DOHH2 (cell line): ENCODE results near the gene IFIT2.

Experiments
- H3F3A ChIP-seq: fragments of 200-600 bp; sonication (generic), shearing (Covaris generic); 2 replicates; pipeline ENCODE4 v1.6.0; 2016; ENCODE audit warnings: antibody characterized with exemption, mild to moderate bottlenecking; ENCODE audit not compliant: control insufficient read depth, insufficient read depth
- H3K27ac ChIP-seq: fragments of 200-600 bp; sonication (generic); 2 replicates; pipeline ENCODE4 v1.5.1; 2014; ENCODE audit warnings: low read depth, mild to moderate bottlenecking, low read length, moderate library complexity
- H3K27me3 ChIP-seq: fragments of 200-600 bp; sonication (generic); 2 replicates; pipeline ENCODE4 v1.6.1; 2014; ENCODE audit warnings: mild to moderate bottlenecking, low read length, mixed read lengths; ENCODE audit not compliant: control insufficient read depth
- H3K36me3 ChIP-seq: fragments of 200-600 bp; sonication (generic); 2 replicates; pipeline ENCODE4 v1.6.1; 2014; ENCODE audit warnings: mild to moderate bottlenecking, low read length, moderate library complexity, mixed read lengths; ENCODE audit not compliant: control insufficient read depth
- H3K4me1 ChIP-seq: fragments of 200-600 bp; sonication (generic); 2 replicates; pipeline ENCODE4 v1.6.1; 2014; ENCODE audit warnings: mild to moderate bottlenecking, low read length, mixed read lengths; ENCODE audit not compliant: control insufficient read depth
- H3K4me2 ChIP-seq: fragments of 200-600 bp; sonication (generic); 2 replicates; pipeline ENCODE4 v1.6.0; 2014; ENCODE audit warnings: mild to moderate bottlenecking, low read length, moderate library complexity
- H3K4me3 ChIP-seq: fragments of 200-600 bp; sonication (generic); 2 replicates; pipeline ENCODE4 v1.5.1; 2014; ENCODE audit warnings: mild to moderate bottlenecking, low read length, mixed read lengths
- H3K79me2 ChIP-seq: fragments of 200-600 bp; sonication (generic); 2 replicates; pipeline ENCODE4 v1.6.1; 2014; ENCODE audit warnings: mild to moderate bottlenecking, low read length, mixed read lengths; ENCODE audit not compliant: control insufficient read depth
- H3K9me2 ChIP-seq: fragments of 200-600 bp; sonication (generic); replicated peaks from 2 replicates; pipeline ENCODE4 v1.6.1; 2014; ENCODE audit warnings: mild to moderate bottlenecking, low read length, mixed read lengths; ENCODE audit not compliant: control insufficient read depth
- H3K9me3 ChIP-seq: fragments of 200-600 bp; sonication (generic); 2 replicates; pipeline ENCODE4 v1.6.1; 2014; ENCODE audit warnings: antibody characterized with exemption, low read length, mixed read lengths; ENCODE audit not compliant: control insufficient read depth, insufficient read depth
- H4K20me1 ChIP-seq: fragments of 200-600 bp; sonication (generic); 2 replicates; pipeline ENCODE4 v1.6.0; 2014; ENCODE audit warnings: low read depth, mild to moderate bottlenecking, antibody characterized with exemption, low read length, moderate library complexity; ENCODE audit not compliant: control insufficient read depth, insufficient read depth
- CTCF ChIP-seq: fragments of 200-600 bp; sonication (generic); IDR thresholded peaks from one replicate; pipeline ENCODE4 v1.5.1; 2014; ENCODE audit warnings: antibody characterized with exemption, mild to moderate bottlenecking, low read depth, low read length; ENCODE audit not compliant: poor library complexity, severe bottlenecking
- EZH2phosphoT487 ChIP-seq: fragments of 200-600 bp; sonication (generic); IDR thresholded peaks from 2 replicates; pipeline ENCODE4 v1.6.1; 2017; ENCODE audit warnings: borderline replicate concordance, mild to moderate bottlenecking, antibody characterized with exemption, low read length, moderate library complexity, mixed read lengths

IFIT2 gene

GRCh38 chr10:89345367-89346000 is 43.6 kb downstream of the IFIT2 start:
- Histone ChIP-seq H3K9me3 (no peaks in the 10 kb centered on the region), H3K36me3 (no peaks in the 10 kb centered on the region), H3K4me3 (no peak overlapping the region), H4K20me1 (no peaks in the 10 kb centered on the region), H3K27me3 (peaks cover 21% of the 10 kb centered on the region), H3K9me2 (no peaks in the 10 kb centered on the region), H3K4me1 (no peaks in the 10 kb centered on the region), H3F3A (no peaks in the 10 kb centered on the region), H3K4me2 (no peak overlapping the region), H3K79me2 (no peaks in the 10 kb centered on the region), H3K27ac (no peak overlapping the region)
- TF ChIP-seq EZH2phosphoT487 (no peak), CTCF (no peak)

- Histone ChIP-seq H3K4me1 (no peaks in the 10 kb centered on the region), H3K36me3 (no peaks in the 10 kb centered on the region), H3K27me3 (peaks cover 21% of the 10 kb centered on the region), H3K9me3 (no peaks in the 10 kb centered on the region), H3F3A (no peaks in the 10 kb centered on the region), H3K79me2 (no peaks in the 10 kb centered on the region), H3K9me2 (no peaks in the 10 kb centered on the region), H3K27ac (no peak overlapping the region), H4K20me1 (no peaks in the 10 kb centered on the region), H3K4me3 (no peak overlapping the region), H3K4me2 (no peak overlapping the region)
- TF ChIP-seq CTCF, result no peak
- no peak for TF ChIP-seq EZH2phosphoT487
These were observed 44.8 kb downstream of the IFIT2 start for GRCh38 chr10:89346405-89347254.

DNA sequence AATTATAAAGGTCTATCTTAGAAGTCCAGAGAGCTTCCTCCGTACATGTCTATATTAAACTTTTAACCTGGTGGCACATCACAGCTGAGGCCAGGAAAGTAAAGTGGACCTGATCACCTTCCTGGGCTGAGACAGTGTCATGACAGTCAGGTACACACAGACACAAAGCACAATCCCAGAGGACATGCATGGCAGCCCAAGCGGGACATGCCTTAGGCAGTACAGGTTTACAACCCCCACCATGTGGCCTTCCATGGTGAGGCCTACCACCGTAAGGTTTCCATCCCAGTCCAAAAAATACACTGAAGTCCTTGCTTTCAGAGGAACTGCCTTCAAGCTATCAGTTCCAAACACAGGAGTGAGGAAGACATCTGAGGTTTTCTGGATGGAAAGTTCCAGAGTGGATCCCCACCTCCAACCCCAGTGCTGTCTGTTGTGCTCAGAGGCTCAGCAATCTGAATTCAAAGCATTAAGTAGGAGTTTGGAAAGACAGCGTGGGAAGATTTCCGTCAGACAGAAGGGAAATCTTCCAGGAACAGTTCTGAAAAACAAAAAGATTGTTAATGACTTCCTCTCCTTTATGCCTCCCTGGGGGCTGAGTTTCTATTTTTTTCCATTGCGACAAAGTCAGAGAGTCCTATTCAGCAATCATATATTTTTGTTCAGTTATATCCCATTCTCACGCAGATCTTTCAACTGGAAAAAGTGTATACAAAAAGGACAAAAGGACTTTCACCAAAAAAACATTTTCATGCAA is 46.0 kb downstream of the IFIT2 start:
- Histone ChIP-seq H3K27ac (no peak overlapping the region), H3K27me3 (peaks cover 18% of the 10 kb centered on the region), H3K36me3 (no peaks in the 10 kb centered on the region), H4K20me1 (no peaks in the 10 kb centered on the region), H3F3A (no peaks in the 10 kb centered on the region), H3K9me2 (no peaks in the 10 kb centered on the region), H3K4me2 (no peak overlapping the region), H3K79me2 (no peaks in the 10 kb centered on the region), H3K4me1 (no peaks in the 10 kb centered on the region), H3K9me3 (no peaks in the 10 kb centered on the region), H3K4me3 (no peak overlapping the region)
- TF ChIP-seq CTCF (no peak), EZH2phosphoT487 (no peak)
